ENCODE data around the gene CYP4Z1.
A peak's percentile ranks its signal among the peaks of the same experiment; 100 is the strongest.
"Not testable (repeated sequence)": the region's sequence is repeated elsewhere in the genome, so short reads cannot be mapped to it uniquely, and the experiment has no call there.

CYP4Z1 gene

GRCh38 chr1:47031059-47031458, 36.0 kb upstream of the CYP4Z1 start:
- Mint-ChIP-seq H3K9me3 (no peaks in the 10 kb centered on the region), H3K4me1 (no peaks in the 10 kb centered on the region), H3K27me3 (ENCODE audit: low read depth, poor library complexity) (peaks cover 22% of the 10 kb centered on the region), H3K36me3 (ENCODE audit: low read depth) (no peaks in the 10 kb centered on the region), H3K27ac (no peak overlapping the region), H3K4me3 (no peak overlapping the region)
- no peak for DNase-seq
- TF ChIP-seq CTCF (IDR thresholded peaks at IDR 0.05), result no peak

GRCh38 chr1:47031585-47031984, 35.4 kb upstream of the CYP4Z1 start:
- H3K4me1 Mint-ChIP-seq, result no peaks in the 10 kb centered on the region
- DNase-seq, result no peak
- no peak overlapping the region for H3K27ac Mint-ChIP-seq
- no peak for TF ChIP-seq CTCF (IDR thresholded peaks at IDR 0.05)
- H3K27me3 Mint-ChIP-seq (ENCODE audit: low read depth, poor library complexity), result peaks cover 19% of the 10 kb centered on the region
- H3K36me3 Mint-ChIP-seq (ENCODE audit: low read depth), result no peaks in the 10 kb centered on the region
- H3K9me3 Mint-ChIP-seq, result no peaks in the 10 kb centered on the region
- H3K4me3 Mint-ChIP-seq, result no peak overlapping the region

GRCh38 chr1:47036764-47037163, 30.3 kb upstream of the CYP4Z1 start:
- H3K27me3 Mint-ChIP-seq (ENCODE audit: low read depth, poor library complexity), result peaks cover 17% of the 10 kb centered on the region
- no peak for DNase-seq

GRCh38 chr1:47059376-47059775, 7.7 kb upstream of the CYP4Z1 start:
- no peak overlapping the region for H3K27ac Mint-ChIP-seq
- H3K4me3 Mint-ChIP-seq, result no peak overlapping the region
- no peak for DNase-seq
- no peaks in the 10 kb centered on the region for H3K36me3 Mint-ChIP-seq (ENCODE audit: low read depth)
- no peaks in the 10 kb centered on the region for H3K4me1 Mint-ChIP-seq
- no peak for TF ChIP-seq CTCF (IDR thresholded peaks at IDR 0.05)
- peaks cover 16% of the 10 kb centered on the region for H3K27me3 Mint-ChIP-seq (ENCODE audit: low read depth, poor library complexity)
- H3K9me3 Mint-ChIP-seq, result peaks cover 22% of the 10 kb centered on the region

More at GRCh38 chr1:47036764-47037163, 30.3 kb upstream of the CYP4Z1 start:
- Mint-ChIP-seq H3K36me3 (ENCODE audit: low read depth) (no peaks in the 10 kb centered on the region), H3K9me3 (no peaks in the 10 kb centered on the region), H3K4me1 (no peaks in the 10 kb centered on the region), H3K27ac (no peak overlapping the region), H3K4me3 (no peak overlapping the region)
- no peak for TF ChIP-seq CTCF (IDR thresholded peaks at IDR 0.05)

- peaks cover 50% of the 10 kb centered on the region for H3K27me3 Mint-ChIP-seq (ENCODE audit: low read depth, poor library complexity)
- DNase-seq, H3K9me3 Mint-ChIP-seq: not testable (repeated sequence)
Observed at GRCh38 chr1:47069080-47069479, 2.0 kb downstream of the CYP4Z1 start.

GRCh38 chr1:47069509-47069908, 2.5 kb downstream of the CYP4Z1 start:
- H3K36me3 Mint-ChIP-seq (ENCODE audit: low read depth); H3K4me3 Mint-ChIP-seq; H3K4me1 Mint-ChIP-seq; DNase-seq; H3K9me3 Mint-ChIP-seq; H3K27ac Mint-ChIP-seq: not testable (repeated sequence)
- H3K27me3 Mint-ChIP-seq (ENCODE audit: low read depth, poor library complexity), result peaks cover 46% of the 10 kb centered on the region

More at GRCh38 chr1:47069080-47069479, 2.0 kb downstream of the CYP4Z1 start:
- H3K36me3 Mint-ChIP-seq (ENCODE audit: low read depth); H3K4me3 Mint-ChIP-seq; H3K27ac Mint-ChIP-seq; H3K4me1 Mint-ChIP-seq: not testable (repeated sequence)

GRCh38 chr1:47089356-47089755, 22.3 kb downstream of the CYP4Z1 start:
- H3K4me3 Mint-ChIP-seq; H3K4me1 Mint-ChIP-seq; H3K27ac Mint-ChIP-seq; H3K27me3 Mint-ChIP-seq (ENCODE audit: low read depth, poor library complexity); H3K36me3 Mint-ChIP-seq (ENCODE audit: low read depth); H3K9me3 Mint-ChIP-seq: not testable (repeated sequence)
- peak; percentile 66 for TF ChIP-seq CTCF (IDR thresholded peaks at IDR 0.05)
- peak; percentile 58 for DNase-seq

Measured in nephron progenitor cell (in vitro differentiated cells).